Testis (tissue), 2 donors: ENCODE results near the gene CCNF.

Source experiments
- CTCF ChIP-seq, 3 experiments: fragments of 450-650 bp in 2 of 3; fragments of 200-600 bp in 1 of 3; sonication (generic) in 1 of 3; IDR thresholded peaks; one replicate each; pipeline ENCODE4 v1.5.1; 2016 to 2019; ENCODE audit warnings: antibody characterized with exemption in 3 of 3, mild to moderate bottlenecking in 2 of 3, moderate library complexity in 1 of 3
- POLR2A ChIP-seq: fragments of 450-650 bp; IDR thresholded peaks from one replicate; pipeline ENCODE4 v1.6.1; 2017; ENCODE audit warnings: antibody characterized with exemption, mild to moderate bottlenecking, moderate library complexity

GRCh38 chr16:2455081-2455845 lies 26.0 kb downstream of the CCNF start:
- no peak for TF ChIP-seq POLR2A
- no peak for TF ChIP-seq CTCF (IDR thresholded peaks at IDR 0.05)
